ENCODE measurements around the gene SUSD1. TPM values are rescaled to one million over a fixed set of nuclear protein-coding genes. Genes with fewer than 3 reads are reported as not detected.

Gene SUSD1
- total and polyA plus RNA-seq, 8 donors = 1.6 to 50.4 (median 21.1) TPM

DNA sequence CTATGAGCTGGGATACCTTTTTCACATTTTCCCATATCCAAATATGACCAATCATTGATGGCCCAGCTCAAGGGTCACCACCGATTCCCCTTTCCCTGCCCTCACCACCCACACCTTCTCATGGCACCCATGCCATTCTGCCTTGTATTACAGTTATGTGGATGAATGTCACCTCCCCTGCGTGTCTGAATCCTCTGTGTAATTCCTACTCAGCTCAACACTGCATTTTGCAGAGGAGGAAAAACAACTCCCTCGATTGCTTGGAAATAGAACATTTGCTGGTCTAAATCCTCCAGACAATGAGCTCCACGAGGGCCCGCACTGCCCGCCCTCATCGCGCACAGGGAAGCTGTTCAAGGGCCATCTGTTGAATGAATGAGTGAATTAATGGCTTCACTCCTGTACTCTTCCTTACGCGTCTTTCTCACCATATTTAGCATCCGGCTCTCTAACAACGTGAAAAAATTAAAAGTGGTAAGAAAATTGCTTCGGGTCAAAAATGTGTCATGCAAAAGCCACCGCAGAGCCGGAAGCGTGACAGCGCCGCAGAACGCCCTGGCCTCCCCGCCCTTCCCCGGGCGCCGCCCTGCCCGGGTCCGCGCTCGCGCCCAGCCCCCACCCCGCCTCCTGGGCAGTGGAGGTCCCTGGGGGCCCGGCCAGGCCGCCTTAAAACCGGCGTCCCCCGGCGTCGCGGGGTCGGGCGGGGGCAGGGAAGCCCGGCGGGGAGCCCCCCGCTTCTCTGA is 704 bp downstream of the SUSD1 start:
- peak; percentile 79 to 92 for DNase-seq
- H3K4me1 ChIP-seq = peaks cover 26 to 57% (median 42%) of the 10 kb centered on the region in 4 donors
- intact Hi-C loops (cut with DNase I; ENCODE audit: low total_unique reads) = no loop called here

GRCh38 chr9:112173489-112174221 is 1.4 kb downstream of the SUSD1 start:
- Histone ChIP-seq H3K4me3 (peak overlapping the region; percentile 67 to 78 (median 68)), H3K27me3 (no peaks in the 10 kb centered on the region), H3K27ac (peak overlapping the region in 4 of 5 donors; percentile 84 to 91 (median 88)), H3K9me3 (no peaks in the 10 kb centered on the region), H3K4me1 (peaks cover 26 to 61% (median 43%) of the 10 kb centered on the region in 4 donors), H3K36me3 (no peaks in the 10 kb centered on the region)
- TF ChIP-seq POLR2A (IDR thresholded peaks at IDR 0.05) (no peak), POLR2AphosphoS5 (IDR thresholded peaks at IDR 0.05) (no peak), EP300 (IDR thresholded peaks at IDR 0.05) (no peak)
- TF ChIP-seq, protein P1, sequence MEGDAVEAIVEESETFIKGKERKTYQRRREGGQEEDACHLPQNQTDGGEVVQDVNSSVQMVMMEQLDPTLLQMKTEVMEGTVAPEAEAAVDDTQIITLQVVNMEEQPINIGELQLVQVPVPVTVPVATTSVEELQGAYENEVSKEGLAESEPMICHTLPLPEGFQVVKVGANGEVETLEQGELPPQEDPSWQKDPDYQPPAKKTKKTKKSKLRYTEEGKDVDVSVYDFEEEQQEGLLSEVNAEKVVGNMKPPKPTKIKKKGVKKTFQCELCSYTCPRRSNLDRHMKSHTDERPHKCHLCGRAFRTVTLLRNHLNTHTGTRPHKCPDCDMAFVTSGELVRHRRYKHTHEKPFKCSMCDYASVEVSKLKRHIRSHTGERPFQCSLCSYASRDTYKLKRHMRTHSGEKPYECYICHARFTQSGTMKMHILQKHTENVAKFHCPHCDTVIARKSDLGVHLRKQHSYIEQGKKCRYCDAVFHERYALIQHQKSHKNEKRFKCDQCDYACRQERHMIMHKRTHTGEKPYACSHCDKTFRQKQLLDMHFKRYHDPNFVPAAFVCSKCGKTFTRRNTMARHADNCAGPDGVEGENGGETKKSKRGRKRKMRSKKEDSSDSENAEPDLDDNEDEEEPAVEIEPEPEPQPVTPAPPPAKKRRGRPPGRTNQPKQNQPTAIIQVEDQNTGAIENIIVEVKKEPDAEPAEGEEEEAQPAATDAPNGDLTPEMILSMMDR (IDR thresholded peaks at IDR 0.05) = no peak
- WGBS, 5 donors = 78 to 92% (median 84%) methylated on average over 15 to 18 of the region's 18 CpGs
- intact Hi-C loops (cut with DNase I; ENCODE audit: low total_unique reads) = no loop called here
- peak in 1 of 2 donors; percentile 60 for DNase-seq

More for the DNA sequence above, 704 bp downstream of the SUSD1 start:
- no peaks in the 10 kb centered on the region for H3K36me3 ChIP-seq
- peak overlapping the region; percentile 67 to 78 (median 68) for H3K4me3 ChIP-seq
- TF ChIP-seq POLR2AphosphoS5 (IDR thresholded peaks at IDR 0.05) = peak in 1 of 3 donors; percentile 18
- TF ChIP-seq, protein P1 (IDR thresholded peaks at IDR 0.05) = no peak
- no peak for TF ChIP-seq EP300 (IDR thresholded peaks at IDR 0.05)
- 2 to 4% (median 3%) methylated on average over 29 to 42 of the region's 42 CpGs for WGBS, 5 donors
- H3K27me3 ChIP-seq = no peaks in the 10 kb centered on the region
- H3K27ac ChIP-seq = peak overlapping the region; percentile 76 to 91 (median 88)
- H3K9me3 ChIP-seq = no peaks in the 10 kb centered on the region

DNA sequence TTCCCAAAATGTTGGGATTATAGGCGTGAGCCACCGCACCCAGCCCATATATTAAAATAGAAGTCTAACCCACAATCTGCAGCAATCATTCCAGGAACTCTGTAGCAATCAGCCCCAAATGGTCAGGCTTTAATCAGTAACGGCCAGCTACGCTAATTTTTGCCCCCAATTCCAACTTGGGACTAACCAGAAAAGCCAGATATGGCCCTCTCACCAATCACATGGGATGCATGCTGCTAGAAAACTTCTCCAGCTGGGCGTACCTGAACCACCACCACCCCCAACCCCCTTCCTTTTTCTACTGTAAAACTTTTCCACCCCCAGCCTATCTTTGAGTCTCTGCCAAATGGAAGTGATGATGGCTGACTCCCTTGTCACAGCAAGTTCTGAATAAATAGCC is 4.1 kb downstream of the SUSD1 start:
- TF ChIP-seq EP300 (IDR thresholded peaks at IDR 0.05) (no peak), POLR2AphosphoS5 (IDR thresholded peaks at IDR 0.05) (no peak)
- TF ChIP-seq, protein P1 (IDR thresholded peaks at IDR 0.05) = no peak
- peaks cover 26 to 74% (median 54%) of the 10 kb centered on the region in 4 donors for H3K4me1 ChIP-seq
- H3K36me3 ChIP-seq = no peaks in the 10 kb centered on the region
- intact Hi-C loops (cut with DNase I; ENCODE audit: low total_unique reads) = no loop called here
- H3K27ac ChIP-seq = peak overlapping the region; percentile 54 to 84 (median 68)
- H3K27me3 ChIP-seq = no peaks in the 10 kb centered on the region
- no peak overlapping the region for H3K4me3 ChIP-seq
- WGBS, 5 donors = 65 to 83% (median 75%) methylated on average over 5 of the region's 5 CpGs
- no peaks in the 10 kb centered on the region for H3K9me3 ChIP-seq
- DNase-seq = peak in 1 of 2 donors; percentile 21

DNA sequence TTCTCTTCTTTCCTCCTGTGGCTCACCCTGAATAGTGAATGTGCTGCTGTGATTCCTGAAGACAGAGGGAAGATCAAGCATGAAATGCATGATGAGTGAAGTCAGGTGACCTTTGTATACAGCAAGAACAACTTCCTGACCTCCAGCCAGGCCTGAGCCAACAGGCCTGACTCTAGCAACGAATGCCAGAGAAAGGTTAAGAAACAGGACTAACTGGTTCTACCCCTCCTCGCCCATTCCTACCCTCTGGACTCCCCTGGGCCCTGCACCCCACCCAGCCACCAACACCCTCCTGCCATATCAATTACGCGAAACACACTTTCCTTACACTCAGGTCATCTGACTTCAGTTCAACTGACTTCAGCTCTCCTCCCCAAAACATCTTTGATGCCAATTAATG is 4.9 kb downstream of the SUSD1 start:
- Histone ChIP-seq H3K27me3 (no peaks in the 10 kb centered on the region), H3K9me3 (no peaks in the 10 kb centered on the region), H3K4me3 (no peak overlapping the region), H3K27ac (peak overlapping the region; percentile 36 to 84 (median 67)), H3K4me1 (peaks cover 22 to 73% (median 49%) of the 10 kb centered on the region in 4 donors), H3K36me3 (no peaks in the 10 kb centered on the region)
- TF ChIP-seq EP300 (IDR thresholded peaks at IDR 0.05) (no peak), POLR2AphosphoS5 (IDR thresholded peaks at IDR 0.05) (peak in 2 of 3 donors; percentile 56 to 75)
- 23 to 57% (median 39%) methylated on average over 4 of the region's 4 CpGs for WGBS, 5 donors
- DNase-seq = peak; percentile 79 to 93
- intact Hi-C loops (cut with DNase I; ENCODE audit: low total_unique reads) = no loop called here

Measured in stomach (tissue), 9 donors.